HG03575 (cell line): ENCODE results near the gene SMARCA4.
"Not testable (repeated sequence)": the region's sequence is repeated elsewhere in the genome, so short reads cannot be mapped to it uniquely, and the experiment has no call there.

ENCODE experiments used
- ATAC-seq: cut with Tn5 transposase; IDR thresholded peaks from one replicate; pipeline ENCODE4 v1.9.1; 2021; ENCODE audit not compliant: unreplicated experiment, insufficient number of reproducible peaks, low FRiP score; ENCODE audit errors: extremely low read depth

The SMARCA4 gene

GRCh38 chr19:11079999-11080398 is 119.2 kb downstream of the SMARCA4 start:
- no peak for ATAC-seq

DNA sequence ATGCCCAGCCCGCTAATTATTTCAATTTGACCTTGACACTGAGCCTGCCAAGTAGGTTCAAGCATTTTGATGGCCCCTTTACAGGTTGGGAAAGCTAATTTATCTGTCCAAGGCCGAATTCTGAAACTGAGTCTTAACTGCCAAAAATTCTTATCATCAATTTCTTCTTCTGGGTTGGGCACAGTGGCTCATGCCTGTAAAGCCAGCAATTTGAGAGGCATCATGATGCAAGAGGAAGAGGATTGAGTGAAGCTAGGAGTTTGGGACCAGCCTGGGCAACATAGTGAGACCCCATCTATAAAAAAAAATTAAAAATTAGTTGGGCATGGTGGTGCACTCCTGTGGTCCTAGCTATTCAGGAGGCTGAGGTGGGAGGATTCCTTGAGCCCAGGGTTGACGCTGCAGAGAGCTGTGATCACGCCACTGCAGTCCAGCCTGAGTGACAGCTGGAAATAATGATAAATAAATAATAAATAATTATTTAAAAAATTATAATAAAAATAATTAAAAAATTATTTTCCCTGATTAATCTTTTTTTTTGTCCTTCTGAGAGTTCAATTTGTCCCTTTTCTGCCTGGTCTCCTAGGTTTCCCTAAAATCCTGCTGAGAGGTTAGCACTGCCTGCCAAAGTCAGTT is 127.2 kb downstream of the SMARCA4 start:
- ATAC-seq = no peak

DNA sequence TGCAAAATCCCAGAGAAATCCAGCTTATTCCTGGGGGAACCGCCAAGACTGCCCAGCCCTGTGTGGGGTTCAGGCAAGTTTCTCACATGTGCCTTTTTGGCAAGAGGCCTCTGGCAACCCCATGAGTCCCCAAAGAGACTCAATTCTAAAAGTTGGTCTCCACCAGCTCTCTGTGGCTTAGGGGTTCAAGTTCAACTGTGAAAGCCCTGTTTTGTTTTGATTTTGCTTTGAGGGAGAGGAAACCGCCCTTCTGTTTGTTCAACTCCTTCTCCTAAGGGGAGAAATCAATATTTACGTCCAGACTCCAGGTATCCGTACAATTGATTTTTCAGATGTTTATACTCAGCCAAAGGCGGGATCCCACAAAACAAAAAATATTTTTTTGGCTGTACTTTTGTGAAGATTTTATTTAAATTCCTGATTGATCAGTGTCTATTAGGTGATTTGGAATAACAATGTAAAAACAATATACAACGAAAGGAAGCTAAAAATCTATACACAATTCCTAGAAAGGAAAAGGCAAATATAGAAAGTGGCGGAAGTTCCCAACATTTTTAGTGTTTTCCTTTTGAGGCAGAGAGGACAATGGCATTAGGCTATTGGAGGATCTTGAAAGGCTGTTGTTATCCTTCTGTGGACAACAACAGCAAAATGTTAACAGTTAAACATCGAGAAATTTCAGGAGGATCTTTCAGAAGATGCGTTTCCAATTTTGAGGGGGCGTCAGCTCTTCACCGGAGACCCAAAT is 127.8 kb downstream of the SMARCA4 start:
- no peak for ATAC-seq

DNA sequence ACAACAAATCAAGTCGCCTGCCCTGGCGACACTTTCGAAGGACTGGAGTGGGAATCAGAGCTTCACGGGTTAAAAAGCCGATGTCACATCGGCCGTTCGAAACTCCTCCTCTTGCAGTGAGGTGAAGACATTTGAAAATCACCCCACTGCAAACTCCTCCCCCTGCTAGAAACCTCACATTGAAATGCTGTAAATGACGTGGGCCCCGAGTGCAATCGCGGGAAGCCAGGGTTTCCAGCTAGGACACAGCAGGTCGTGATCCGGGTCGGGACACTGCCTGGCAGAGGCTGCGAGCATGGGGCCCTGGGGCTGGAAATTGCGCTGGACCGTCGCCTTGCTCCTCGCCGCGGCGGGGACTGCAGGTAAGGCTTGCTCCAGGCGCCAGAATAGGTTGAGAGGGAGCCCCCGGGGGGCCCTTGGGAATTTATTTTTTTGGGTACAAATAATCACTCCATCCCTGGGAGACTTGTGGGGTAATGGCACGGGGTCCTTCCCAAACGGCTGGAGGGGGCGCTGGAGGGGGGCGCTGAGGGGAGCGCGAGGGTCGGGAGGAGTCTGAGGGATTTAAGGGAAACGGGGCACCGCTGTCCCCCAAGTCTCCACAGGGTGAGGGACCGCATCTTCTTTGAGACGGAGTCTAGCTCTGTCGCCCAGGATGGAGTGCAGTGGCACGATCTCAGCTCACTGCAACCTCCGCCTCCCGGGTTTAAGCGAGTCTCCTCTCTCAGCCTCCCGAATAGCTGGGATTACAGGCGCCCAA is 128.6 kb downstream of the SMARCA4 start, which contains the start of gene LDLR:
TSS of gene LDLR (plus strand) at position 210 of the 760 bp plus-strand sequence. CDS start at position 296, 86 bp downstream.
- ATAC-seq = no peak

GRCh38 chr19:11090014-11090263 is 129.1 kb downstream of the SMARCA4 start:
- not testable (repeated sequence) for ATAC-seq

GRCh38 chr19:11090264-11090996 is 129.6 kb downstream of the SMARCA4 start:
- ATAC-seq = no peak

- no peak for ATAC-seq
Observed at GRCh38 chr19:11090997-11091702, 130.3 kb downstream of the SMARCA4 start.

- ATAC-seq = no peak
Observed at GRCh38 chr19:11091703-11092153, 130.9 kb downstream of the SMARCA4 start.

DNA sequence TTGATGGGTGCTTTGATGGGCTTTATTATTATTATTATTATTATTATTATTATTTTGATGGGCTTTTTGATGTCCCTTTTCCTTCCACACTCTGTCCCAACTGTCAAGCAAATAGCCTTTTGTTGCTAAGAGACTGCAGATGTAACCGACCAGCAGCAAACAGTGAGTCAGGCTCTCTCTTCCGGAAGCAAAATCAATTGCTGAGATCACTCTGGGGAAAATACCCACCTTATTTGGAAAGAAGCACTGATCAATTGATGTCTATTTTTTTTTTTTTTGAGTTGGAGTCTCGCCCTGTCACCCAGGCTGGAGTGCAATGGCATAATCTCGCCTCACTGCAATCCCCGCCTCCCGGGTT is 131.3 kb downstream of the SMARCA4 start:
- no peak for ATAC-seq

DNA sequence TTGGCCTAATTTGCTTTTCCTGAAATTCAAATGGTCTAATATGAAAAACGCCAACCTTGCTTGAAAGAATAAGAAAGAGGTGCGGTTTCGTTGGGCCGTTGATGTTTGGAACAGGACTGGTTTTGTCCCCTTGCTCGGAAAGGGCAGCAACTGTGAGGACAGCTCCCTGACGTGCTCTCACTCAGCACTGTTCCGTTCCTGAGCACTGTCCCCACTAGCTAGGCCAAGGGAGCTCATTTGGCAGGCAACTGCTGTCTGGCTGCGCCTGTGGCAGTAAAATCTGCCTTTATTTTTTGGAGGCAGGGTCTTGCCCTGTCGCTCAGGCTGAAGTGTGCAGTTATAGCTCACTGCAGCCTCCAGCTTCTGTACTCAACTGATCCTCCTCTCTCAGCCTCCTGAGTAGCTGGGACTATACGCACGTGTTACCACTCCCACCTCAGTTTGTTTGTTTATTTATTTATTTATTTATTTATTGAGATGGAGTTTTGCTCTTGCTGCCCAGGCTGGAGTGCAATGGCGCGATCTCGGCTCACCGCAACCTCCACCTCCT is 132.9 kb downstream of the SMARCA4 start:
- ATAC-seq = no peak

- no peak for ATAC-seq
Observed at GRCh38 chr19:11094520-11094894, 133.7 kb downstream of the SMARCA4 start.

DNA sequence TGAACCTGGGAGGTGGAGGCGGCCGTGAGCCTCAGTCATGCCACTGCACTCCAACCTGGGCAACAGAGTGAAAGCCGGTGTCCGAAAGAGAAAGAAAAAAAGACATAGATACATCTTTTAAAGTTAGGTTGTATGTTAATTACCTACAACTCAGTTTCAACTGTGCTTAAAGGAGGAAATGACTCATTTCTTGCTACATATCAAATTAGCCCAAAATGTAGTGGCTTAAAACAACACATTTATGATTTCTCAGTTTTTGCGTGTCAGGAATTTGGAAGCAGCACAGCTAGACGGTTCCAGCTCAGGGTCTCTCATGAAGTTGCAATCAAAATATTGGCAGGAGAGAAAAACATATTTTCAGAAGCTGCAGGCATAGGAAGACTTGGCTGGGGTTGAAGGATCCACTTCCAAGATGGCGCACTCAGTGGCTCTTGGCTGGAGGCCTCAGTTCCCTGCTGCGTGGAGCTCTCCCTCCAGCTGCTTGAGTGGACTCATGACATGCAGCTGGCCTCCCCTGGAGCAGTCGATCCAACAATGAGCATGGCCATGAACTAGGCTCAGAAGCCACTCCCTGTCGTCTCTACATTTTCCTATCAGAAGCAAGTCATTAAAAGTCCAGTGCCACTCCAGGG is 135.5 kb downstream of the SMARCA4 start:
- peak; percentile 38 for ATAC-seq

- not testable (repeated sequence) for ATAC-seq
Observed at GRCh38 chr19:11097367-11097766, 136.5 kb downstream of the SMARCA4 start.

DNA sequence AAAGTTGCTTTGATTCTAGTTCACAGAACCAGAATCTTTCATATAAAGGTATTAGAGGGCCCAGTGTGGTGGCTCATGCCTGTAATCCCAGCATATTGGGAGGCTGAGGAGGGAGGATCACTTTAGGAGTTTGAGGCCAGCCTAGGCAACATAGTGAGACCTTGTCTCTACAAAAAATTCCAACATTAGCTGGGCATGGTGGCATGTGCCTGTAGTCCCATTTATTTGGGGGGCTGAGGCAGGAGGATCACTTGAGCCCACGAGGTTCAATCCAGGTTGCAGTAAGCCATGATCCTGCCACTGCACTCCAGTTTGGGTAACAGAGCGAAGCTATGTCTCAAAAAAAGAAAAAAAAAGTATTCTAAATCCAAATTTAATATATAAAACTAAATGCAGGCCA is 137.5 kb downstream of the SMARCA4 start:
- ATAC-seq = no peak

GRCh38 chr19:11098861-11099260 is 138.0 kb downstream of the SMARCA4 start:
- ATAC-seq = no peak

- no peak for ATAC-seq
Observed at GRCh38 chr19:11100049-11100448, 139.2 kb downstream of the SMARCA4 start.

DNA sequence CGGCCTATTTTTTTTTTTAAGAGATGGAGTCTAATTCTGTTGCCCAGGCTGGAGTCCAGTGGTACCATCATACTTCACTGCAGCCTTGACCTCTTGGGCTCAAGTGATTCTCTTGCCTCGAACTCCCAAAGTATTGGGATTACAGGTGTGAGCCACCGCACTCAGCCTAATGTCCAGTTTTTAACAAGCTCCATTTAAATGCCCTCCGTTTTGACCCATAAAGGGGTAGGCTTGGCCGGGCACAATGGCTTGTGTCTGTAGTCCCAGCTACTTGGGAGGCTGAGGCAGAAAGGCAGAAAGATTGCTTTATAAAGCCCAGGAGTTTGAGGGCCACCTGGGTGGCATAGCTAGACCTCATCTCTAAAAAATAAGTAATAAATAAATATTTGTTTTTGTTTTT is 140.2 kb downstream of the SMARCA4 start:
- no peak for ATAC-seq

DNA sequence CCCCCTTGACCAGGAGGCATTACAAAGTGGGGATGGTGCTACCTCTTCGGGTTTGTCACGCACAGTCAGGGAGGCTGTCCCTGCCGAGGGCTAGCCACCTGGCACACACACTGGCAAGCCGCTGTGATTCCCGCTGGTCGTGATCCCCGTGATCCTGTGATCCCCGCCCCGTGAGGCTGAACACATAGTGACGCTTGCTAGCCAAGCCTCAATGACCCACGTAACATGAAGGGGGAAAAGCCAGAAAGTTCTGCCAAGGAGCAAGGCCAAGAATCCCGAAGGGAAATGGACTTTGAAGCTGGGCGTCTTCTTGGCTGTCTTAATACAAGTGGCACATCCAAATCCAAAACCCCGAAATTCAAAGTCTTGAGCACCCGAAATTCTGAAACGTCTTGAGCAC is 142.1 kb downstream of the SMARCA4 start:
- no peak for ATAC-seq
